Cardiac fibroblast (primary cell): ENCODE measurements around the gene SGIP1.

Experiments used
- DNase-seq, 2 donors: peaks; one replicate each; pipeline versions ENCODE4 v3.0.0 to v3.0.0-alpha.2; 2010; ENCODE audit warnings: low read depth in 2 of 2
- H3K4me3 ChIP-seq, 2 donors: replicated peaks in 1 of 2; 1 replicate in 1 of 2; 2 replicates in 1 of 2; pipeline ENCODE4 v1.5.1; 2011; ENCODE audit warnings: low read depth in 2 of 2, low read length in 2 of 2, mild to moderate bottlenecking in 2 of 2, moderate library complexity in 1 of 2
- TF ChIP-seq, protein P1 (sequence below): IDR thresholded peaks from one replicate; pipeline ENCODE4 v1.5.1; 2011; ENCODE audit warnings: low read depth, mild to moderate bottlenecking, low read length, inconsistent platforms

SGIP1 gene

DNA sequence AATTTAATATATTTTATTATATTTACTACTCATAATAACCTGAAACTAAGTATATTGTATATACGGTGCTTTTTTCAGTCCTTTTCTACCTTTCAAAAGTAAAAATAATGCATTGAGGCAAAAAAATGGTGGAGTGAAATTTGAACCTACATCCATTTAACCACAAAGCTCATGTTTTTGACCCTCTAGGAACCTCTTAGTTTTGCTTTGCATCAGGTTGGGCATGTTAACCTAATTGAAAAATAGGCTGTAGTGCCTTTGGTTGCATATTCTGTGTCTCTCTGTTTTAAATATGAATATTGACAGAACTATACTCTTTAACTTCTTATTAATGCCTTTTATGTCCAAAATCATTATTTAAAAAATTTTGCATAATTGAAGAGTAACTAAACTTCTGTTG lies 3.8 kb downstream of the SGIP1 start:
- DNase-seq, result no peak
- TF ChIP-seq, protein P1, sequence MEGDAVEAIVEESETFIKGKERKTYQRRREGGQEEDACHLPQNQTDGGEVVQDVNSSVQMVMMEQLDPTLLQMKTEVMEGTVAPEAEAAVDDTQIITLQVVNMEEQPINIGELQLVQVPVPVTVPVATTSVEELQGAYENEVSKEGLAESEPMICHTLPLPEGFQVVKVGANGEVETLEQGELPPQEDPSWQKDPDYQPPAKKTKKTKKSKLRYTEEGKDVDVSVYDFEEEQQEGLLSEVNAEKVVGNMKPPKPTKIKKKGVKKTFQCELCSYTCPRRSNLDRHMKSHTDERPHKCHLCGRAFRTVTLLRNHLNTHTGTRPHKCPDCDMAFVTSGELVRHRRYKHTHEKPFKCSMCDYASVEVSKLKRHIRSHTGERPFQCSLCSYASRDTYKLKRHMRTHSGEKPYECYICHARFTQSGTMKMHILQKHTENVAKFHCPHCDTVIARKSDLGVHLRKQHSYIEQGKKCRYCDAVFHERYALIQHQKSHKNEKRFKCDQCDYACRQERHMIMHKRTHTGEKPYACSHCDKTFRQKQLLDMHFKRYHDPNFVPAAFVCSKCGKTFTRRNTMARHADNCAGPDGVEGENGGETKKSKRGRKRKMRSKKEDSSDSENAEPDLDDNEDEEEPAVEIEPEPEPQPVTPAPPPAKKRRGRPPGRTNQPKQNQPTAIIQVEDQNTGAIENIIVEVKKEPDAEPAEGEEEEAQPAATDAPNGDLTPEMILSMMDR, result no peak
- H3K4me3 ChIP-seq, result no peak overlapping the region

DNA sequence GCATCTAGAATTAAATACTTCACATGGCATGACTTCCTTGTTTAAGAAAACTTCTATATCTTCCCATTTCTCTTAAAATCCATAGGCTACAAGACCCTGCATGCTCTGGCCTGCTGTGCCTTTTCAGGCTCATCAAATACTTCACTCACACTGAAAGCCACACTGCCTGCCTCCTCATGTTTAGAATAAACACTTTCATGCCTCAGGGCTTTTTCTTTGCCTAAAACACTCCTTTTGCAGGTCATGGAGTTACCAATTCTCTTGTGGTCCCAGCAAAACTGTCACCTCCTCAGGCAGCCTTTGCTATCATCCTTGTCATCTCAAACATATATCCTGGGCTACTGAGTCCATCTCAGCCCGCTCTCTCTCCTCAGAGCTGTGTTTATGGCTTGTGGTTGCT lies 5.5 kb downstream of the SGIP1 start:
- TF ChIP-seq, protein P1, result no peak
- no peak for DNase-seq
- no peak overlapping the region for H3K4me3 ChIP-seq

DNA sequence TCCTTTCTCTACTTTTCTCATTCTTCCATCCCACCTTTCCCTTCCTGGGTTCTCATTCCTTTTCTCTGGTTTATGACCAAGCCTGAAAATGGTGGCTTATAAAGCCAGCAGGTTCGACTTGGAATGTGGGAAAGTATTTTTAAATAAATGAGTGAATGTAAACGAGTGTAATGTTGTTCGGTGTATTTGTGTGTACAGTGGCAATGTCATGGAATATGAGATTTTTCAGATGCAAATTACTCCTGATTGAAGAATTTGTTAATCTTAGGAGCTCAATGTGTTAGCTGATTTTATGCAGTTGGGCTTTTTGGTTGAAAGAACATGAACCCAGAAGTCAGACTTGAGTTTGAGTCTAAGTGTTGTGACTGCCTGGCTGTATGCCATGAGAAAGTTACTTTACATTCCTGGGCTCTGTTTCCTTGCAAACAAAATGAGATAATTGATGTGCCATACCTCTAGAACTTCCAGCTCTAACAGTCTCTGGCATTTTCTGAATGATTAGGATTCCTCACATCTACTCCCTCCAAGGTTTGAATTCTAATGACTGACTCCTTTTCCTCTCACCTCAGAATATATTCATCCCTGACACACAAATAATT lies 6.6 kb downstream of the SGIP1 start:
- TF ChIP-seq, protein P1, result no peak
- H3K4me3 ChIP-seq, result no peak overlapping the region
- peak; percentile 60 to 71 for DNase-seq

DNA sequence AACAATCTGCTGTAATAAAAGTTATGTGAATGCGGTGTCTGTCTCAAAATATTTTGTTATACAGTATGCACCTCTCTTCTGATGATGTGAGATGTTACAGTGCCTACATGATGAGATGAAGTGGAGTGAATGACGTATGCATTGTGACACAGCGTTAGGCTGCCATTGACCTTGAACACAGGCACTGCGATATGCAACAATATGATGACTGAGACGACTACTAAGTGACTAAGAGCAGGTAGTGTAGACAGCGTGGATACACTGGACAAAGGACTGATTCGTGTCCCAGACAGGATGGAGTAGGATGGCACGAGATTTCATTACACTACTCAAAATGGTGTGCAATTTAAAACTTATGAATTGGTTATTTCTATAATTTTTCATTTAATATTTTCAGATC lies 8.4 kb downstream of the SGIP1 start:
- H3K4me3 ChIP-seq, result no peak overlapping the region
- DNase-seq, result peak in 1 of 2 donors; percentile 42
- TF ChIP-seq, protein P1, result no peak

DNA sequence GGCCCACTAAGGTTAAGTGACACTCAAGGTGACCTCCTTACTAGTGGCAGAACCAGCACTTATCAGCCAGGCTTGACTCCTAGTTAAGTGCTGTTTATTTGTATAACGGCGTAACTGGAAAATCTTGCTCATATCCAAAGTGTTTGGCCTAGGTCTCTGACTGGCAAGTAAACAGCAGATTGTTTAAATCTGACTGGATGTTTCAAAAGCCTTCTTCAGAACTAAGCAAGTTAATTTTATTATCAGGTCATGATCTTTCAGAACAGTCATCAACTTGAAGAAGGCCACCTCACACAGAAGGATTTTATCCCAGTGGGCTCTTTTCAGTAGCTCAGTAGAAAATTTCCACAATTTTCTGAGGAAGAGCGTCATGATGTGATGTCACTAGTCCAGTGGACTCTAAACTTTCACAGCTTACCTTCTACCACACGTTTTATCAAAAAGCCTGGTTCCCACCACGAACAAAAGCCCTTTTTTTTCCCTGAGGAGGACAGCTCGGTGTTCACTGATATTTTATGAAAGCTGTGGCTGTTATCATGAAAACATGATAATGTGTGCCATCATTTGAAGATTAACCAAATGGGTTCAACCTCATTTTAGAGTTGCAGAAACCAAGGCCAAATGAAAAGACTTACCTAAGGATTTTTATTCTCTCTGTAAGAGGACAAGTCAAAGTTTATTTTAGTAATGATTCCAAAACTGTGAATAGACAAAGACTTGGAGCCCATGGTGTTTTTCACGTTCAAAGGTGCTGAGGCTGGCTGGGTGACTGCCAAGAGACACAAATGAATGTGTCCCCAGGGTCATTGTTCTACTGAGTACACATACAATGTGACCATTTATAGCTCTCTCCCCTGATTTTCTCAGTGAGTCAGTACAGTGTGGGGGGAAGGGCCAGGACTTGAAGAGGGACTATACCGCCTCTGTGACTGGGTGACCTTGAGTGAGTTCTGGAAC lies 9.1 kb downstream of the SGIP1 start:
- TF ChIP-seq, protein P1, result no peak
- DNase-seq, result peak; percentile 48 to 93
- H3K4me3 ChIP-seq, result no peak overlapping the region

DNA sequence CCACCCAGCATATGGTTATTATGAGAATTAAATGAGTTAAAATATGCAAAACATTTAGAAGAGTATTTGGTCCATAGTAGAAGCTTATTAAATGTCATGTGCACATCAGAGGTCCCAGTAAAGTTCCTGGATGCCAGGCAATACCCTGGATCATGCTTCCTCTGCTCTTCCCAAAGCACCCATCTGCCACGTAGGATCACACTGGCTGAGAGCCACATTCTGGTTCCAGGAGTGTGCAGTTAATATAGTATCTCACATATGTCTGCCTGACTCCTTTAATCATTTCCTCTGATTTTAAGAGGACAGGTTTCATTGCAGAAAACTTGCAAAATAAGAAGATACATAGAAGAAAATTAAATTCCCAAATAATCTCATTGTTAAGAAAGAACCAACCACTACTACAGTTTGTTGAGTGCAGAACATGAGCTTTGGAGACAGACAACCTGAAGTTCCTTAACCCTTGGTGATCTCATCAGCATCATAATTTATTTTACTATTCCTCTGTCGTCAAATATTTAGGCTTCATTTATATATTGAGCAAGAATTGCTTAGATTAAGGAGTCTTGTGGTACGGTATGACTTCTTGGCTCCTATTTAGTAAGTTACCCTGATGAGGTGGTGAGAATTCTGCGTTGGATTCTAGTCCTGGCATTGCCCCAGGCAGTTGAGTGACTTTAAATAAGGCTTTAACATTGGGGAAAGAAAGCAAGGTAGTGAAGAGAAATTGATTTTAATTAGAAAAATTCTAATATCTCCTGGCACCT lies 12.3 kb downstream of the SGIP1 start:
- H3K4me3 ChIP-seq, result no peak overlapping the region
- no peak for DNase-seq
- TF ChIP-seq, protein P1, result no peak
